NB4 (cell line): ENCODE data around the gene PDP2.

ENCODE experiments used
- POLR2A ChIP-seq: IDR thresholded peaks from 2 replicates; pipeline ENCODE4 v1.6.1; 2011; ENCODE audit warnings: mild to moderate bottlenecking; ENCODE audit not compliant: insufficient read length; ENCODE audit errors: extremely low read depth
- TF ChIP-seq, protein P1 (sequence below): IDR thresholded peaks from one replicate; pipeline ENCODE4 v1.5.1; 2012; ENCODE audit warnings: low read depth, low read length

DNA sequence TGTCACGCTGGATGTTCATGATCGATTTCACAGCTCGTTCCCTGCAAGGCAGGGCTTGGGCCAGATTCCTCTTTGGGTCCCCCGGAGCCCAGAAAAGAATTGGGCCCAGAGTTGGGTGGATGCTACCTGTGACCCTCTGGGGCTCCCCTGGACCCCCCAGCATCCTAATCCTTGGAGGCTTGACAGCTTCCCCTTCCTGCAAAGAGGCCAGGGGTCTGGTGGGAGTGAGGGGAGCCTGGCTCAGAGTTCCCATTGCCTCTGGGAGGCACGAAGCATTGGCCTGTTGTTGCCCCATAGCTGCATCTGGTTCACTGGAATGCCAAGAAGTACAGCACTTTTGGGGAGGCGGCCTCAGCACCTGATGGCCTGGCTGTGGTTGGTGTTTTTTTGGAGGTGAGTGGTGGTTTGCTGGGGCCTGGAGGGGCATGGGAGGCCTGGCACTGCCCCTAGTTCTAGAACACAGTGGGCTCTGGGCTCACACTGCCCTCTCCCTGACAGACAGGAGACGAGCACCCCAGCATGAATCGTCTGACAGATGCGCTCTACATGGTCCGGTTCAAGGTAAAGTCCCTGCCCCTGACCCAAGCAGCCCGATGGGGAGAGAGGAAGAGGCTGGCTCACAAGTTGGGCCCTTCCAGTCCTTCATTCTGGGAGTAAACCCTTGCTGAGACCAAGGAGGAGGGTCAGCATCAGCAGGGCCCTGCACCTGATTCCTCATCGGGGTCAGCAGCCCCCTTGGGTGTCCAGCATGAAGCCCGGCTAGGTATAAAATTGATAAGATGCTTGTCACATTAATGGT, 28.9 kb upstream of the PDP2 start:
- TF ChIP-seq POLR2A = no peak
- TF ChIP-seq, protein P1, sequence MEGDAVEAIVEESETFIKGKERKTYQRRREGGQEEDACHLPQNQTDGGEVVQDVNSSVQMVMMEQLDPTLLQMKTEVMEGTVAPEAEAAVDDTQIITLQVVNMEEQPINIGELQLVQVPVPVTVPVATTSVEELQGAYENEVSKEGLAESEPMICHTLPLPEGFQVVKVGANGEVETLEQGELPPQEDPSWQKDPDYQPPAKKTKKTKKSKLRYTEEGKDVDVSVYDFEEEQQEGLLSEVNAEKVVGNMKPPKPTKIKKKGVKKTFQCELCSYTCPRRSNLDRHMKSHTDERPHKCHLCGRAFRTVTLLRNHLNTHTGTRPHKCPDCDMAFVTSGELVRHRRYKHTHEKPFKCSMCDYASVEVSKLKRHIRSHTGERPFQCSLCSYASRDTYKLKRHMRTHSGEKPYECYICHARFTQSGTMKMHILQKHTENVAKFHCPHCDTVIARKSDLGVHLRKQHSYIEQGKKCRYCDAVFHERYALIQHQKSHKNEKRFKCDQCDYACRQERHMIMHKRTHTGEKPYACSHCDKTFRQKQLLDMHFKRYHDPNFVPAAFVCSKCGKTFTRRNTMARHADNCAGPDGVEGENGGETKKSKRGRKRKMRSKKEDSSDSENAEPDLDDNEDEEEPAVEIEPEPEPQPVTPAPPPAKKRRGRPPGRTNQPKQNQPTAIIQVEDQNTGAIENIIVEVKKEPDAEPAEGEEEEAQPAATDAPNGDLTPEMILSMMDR = no peak
